Measurements from ENCODE around the gene PAPLN.

PAPLN gene

DNA sequence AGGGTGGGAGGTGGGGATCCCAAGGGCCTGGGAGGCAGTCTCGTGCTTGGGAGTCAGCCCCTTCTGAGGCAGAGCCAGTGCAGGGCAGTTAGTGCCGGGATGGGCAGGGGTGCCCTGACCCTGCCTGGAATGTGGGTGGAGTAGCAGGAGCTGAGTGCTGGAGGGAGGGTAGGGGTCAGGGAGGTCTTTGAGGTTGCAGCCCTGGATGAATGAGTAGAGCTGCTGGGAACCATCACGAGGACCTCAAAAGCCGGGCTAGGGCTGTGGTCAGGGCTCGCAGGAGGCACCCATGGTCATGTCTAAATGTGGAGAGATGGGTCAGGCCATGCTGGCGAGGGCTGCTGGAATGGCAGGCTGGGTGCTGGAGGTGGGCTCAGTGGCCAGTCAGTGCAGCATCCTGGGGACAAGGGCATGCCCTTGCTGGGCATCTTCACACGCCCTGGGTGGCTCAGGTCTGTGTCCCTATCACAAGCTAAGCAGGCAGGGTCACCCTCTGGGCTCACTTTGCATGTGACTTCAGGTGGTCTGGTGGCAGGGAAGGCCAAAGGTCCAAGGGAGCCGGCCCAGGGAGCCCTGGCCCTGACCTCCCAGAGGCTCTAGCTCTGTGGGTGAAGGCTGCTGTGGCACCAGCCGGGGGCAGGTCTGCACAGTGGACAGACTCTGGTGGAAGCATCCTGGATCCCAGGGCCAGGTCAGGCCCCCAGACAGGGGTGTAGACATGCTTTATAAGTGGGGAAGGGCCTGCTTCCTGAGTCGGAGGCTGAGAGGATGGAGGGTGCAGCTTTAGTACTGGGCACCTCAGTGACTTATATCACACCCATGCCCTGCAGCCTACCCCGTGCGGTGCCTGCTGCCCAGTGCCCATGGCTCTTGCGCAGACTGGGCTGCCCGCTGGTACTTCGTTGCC, 24.5 kb downstream of the PAPLN start:
- no peak for DNase-seq

- no peak for DNase-seq
Measured at GRCh38 chr14:73262427-73263183, 25.3 kb downstream of the PAPLN start.

GRCh38 chr14:73263606-73264005, 26.3 kb downstream of the PAPLN start:
- DNase-seq: no peak

GRCh38 chr14:73264080-73264884, 27.0 kb downstream of the PAPLN start:
- DNase-seq: no peak

GRCh38 chr14:73264885-73265720, 27.8 kb downstream of the PAPLN start:
- no peak for DNase-seq

DNA sequence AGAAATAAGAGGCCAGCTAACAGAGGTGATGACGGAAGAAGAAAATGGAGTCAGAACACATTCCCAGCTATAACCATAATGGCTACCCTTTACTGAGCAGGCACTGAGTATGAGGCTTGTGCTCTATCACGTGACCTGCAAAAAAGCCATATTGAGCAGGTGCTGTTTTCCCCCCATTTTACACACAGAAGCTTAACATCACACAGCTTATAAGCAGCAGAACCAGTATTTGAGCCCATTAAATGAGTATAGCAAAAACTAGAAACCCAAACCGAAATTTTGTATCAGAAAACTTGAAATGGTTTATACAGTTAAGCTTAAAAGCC, 28.4 kb downstream of the PAPLN start:
- no peak for DNase-seq

DNA sequence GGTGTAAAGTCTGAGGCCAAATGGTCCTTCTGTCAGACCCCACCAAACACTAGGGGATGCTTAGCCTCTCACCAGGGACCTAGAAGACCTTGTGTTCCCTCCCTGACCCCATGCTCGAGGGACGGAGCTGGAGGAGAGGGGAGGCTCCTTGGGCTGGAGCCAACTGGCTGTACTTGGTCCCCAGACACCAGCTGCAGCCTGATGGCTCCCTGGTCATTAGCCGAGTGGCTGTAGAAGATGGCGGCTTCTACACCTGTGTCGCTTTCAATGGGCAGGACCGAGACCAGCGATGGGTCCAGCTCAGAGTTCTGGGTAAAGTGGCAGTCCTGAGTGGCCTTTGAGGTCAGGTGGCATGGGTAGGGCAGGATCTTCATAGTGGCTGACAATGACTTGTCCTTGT, 29.0 kb downstream of the PAPLN start:
- DNase-seq: no peak

GRCh38 chr14:73267474-73267873, 30.2 kb downstream of the PAPLN start:
- no peak for DNase-seq

DNA sequence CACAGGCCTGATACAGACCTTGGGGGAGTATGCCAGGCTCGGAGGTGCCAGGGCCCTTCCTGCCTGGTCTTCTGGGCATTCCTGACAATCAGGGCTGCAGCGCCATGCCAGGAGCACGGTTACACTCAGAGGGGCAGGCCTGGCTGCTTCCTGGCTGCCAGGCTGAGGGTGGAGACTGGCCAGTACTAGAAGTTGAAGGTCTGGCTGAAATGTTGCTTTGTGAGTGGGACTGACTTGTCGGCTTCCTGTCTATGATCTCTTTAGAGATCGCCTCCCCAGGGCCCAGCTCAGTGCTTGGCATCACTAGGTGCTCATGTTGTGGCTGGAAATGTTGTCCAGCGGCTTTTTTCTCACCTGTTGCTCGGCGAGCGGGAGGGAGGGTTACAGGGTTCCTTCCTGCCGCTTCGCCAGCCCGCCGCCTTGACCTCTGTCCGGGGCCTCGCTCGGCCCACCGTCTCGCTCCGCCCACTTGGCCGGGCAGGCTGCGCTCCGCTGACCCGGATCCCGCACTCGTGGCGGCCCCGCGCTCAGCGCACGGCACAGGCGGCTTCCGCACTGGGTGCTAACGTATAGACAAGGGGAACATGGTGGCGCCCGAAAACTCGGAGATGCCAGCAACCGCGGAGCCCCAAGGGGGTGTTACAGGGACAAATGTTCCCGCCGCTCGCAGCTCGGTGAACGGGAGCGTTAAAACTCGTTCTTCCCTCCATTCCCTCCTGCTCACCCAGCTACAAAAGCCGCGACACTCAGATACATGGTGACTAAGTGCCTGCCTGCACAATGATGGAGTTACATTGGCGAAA, 32.6 kb downstream of the PAPLN start:
- no peak for DNase-seq

DNA sequence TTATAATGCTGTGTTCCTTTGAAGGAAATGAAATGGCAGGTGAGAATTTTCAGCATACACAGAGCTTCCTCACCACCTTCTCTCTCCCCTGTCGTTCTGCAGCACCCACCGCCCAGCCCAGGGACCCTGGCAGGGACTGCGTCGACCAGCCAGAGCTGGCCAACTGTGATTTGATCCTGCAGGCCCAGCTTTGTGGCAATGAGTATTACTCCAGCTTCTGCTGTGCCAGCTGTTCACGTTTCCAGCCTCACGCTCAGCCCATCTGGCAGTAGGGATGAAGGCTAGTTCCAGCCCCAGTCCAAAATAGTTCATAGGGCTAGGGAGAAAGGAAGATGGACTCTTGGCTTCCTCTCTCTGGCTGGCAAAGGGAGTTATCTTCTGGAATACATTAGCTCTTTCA, 35.1 kb downstream of the PAPLN start:
- DNase-seq: no peak

DNA sequence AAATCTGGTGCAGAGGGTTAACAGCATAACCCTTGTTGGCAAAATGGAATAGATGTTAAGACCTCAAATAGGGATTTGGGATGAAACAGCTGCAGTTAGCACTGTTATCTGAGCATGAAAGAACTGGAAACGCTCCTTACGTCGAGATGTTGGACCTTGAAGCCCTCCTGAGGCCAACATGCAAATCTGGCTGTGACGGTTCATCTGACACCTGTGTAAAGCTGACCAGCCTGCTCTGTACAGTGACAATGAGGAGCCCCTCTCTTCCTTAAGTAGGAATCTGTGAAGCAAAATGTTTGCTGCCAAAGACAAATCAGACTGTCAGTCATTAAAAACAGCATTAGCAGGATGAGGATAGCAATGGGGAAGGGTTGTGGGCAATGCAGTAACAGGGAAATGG, 36.5 kb downstream of the PAPLN start:
- DNase-seq: no peak

DNA sequence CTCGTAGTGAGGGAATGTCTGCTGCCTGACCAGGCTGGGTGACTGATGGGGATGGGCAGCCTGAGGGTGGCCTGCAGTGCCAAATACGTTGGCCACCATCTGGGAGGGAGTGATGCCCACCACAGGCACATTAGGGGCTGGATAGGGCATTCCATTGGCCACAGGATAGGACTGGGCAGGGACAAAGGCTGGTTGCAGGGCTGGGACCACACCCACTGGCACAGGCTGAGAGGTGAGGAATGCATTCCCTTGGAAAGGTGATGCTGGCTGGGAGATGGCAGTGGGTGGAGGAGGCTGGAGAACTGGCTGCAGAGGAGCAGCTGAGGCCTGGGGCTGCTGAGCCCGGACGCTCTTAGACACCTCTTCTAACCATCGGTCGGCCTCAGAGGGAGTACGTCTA, 39.5 kb downstream of the PAPLN start:
- no peak for DNase-seq

- no peak for DNase-seq
Measured at GRCh38 chr14:73277376-73277775, 40.1 kb downstream of the PAPLN start.

GRCh38 chr14:73280903-73281302, 43.6 kb downstream of the PAPLN start:
- DNase-seq: no peak

DNA sequence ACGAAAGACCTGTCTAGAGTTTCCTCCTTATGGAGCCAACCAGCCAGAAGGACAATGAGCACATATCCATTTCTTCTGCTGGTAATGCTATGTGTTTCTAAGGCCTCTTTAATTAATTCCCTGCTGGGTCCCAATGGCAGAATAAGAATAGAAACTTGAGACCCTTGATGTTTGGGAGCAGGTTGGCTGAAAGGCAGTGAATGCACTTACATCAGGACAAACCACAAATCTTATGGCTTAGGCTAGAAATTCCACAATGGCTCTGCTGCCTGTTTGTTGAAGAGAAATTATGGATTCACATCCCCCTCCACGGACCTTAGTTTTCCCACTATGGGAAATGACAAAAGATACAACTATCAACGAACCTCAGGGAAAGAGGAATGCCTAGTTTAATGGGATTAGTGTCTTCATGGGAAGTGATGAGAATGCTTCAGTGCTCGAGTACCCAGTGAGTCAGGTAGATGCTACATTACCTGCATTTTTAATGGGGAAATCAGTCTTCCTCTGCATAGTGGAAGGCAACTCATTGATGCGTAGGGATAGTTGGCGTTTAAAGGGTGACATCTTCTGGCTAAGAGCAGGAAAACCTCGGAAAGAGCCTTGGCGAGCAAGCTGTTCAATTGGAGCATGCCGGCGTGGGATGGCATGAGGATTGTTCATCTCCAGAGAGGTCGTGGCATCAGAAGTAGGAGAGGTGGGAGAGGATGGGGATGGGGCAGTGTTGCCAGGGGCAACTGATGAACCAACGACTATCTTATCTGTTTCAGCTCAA, 46.5 kb downstream of the PAPLN start:
- DNase-seq: no peak

- DNase-seq: no peak
Measured at GRCh38 chr14:73285979-73286378, 48.7 kb downstream of the PAPLN start.

- DNase-seq: no peak
Measured at GRCh38 chr14:73286598-73286997, 49.3 kb downstream of the PAPLN start.

GRCh38 chr14:73287071-73287470, 49.8 kb downstream of the PAPLN start:
- no peak for DNase-seq

- no peak for DNase-seq
Measured at GRCh38 chr14:73289308-73289707, 52.0 kb downstream of the PAPLN start.

GRCh38 chr14:73289729-73290128, 52.4 kb downstream of the PAPLN start:
- no peak for DNase-seq

DNA sequence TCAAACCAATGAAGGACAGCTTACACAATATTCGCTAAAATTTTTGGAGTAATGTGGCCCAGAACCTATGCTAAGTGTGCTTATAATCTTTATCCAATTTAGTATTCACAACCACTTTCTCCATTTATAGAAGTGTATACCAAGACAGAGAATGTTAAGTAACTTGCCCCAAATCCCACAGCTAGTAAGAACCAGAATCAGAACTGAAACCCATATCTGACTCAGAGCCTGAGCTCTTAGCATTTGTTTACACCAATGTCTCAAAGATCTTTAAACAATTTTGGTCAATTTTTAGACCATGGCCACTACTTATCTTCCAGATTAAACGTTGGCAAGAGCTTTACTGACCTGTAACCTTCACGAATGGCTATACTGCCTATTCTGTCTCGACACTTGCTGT, 53.0 kb downstream of the PAPLN start:
- no peak for DNase-seq

Measured in stimulated activated naive CD4-positive, alpha-beta T cell (primary cell).